GM19452 (cell line): ENCODE measurements around the gene RELN.
"Not testable (repeated sequence)": the region's sequence is repeated elsewhere in the genome, so short reads cannot be mapped to it uniquely, and the experiment has no call there.

Experiments used
- ATAC-seq: cut with Tn5 transposase; IDR thresholded peaks from one replicate; pipeline ENCODE4 v1.9.1; 2021; ENCODE audit not compliant: unreplicated experiment

The RELN gene

DNA sequence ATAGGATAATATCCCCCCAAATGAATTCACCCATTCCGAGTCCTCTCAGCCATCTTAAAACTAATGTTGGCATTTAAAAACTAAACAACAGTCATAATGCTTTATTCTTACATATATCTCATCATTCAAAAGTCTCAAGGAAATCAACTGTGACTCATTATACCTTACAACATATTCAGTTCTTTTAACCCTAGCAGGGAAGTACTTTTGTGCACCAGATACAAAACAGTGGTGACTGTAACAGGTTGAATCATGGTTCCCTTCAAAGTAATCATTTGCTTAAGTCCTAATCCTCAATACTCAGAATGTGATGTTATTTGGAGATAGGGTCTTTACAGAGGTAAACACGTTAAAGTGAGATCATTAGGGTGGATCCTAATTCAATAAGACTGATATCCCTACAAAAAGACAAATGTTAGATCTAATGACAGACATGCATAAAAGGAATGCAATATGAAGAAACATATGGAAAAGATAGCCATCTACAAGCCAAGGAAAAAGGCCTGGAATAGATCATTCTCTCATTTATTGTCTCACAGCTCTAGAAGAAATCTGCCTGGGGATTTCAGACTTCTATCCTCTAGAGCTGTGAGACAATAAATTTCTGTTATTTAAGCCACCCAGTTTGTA is 42.3 kb downstream of the RELN start:
- no peak for ATAC-seq

DNA sequence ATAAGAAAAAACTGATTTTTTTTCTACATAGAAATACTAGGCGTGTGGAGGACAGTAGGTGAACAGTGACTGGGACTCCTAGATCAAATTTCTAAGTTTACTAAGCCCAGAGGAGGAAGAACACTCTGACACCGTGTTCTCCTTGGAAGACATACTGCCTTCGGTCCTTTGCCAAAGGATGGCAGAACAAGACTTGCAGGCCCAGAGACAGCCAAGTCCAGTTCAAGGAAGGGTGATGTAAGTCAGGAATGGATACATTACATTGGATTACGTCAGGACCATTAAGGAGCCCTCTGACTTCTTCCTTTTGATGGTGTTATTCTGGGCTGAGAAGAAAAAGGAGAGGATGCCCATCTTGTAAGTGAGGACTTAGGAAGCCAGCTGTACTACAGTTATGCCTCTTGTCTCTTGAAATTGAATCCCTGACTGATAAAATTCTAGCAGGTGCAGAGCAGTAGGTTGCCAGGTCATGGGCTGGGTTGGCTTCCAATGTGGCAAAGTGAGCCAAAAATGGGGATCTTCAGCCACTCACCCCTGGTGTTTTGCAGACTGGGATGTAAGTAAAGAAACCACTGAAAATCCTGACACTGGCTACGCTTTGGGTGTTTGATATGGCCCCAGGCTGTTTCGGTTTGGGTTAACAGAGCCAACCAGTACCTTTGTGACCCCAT is 45.1 kb downstream of the RELN start:
- no peak for ATAC-seq

DNA sequence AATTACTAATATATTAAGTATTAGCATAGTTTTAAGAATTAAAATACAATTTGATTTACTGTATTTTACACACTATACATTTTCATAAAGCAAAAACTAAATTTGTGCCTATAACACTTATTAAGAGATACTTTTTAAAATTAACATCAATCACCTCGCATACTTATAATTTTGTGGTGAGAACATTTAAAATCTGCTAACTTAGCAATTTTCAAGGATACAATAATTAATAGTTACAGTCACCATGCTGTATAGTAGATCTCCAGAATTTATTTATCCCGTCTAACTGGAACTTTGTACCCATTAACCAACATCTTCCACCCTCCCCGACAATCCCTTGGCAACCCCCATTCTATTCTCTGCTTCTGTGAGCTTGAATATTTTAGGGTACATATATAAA is 47.5 kb downstream of the RELN start:
- ATAC-seq = no peak

DNA sequence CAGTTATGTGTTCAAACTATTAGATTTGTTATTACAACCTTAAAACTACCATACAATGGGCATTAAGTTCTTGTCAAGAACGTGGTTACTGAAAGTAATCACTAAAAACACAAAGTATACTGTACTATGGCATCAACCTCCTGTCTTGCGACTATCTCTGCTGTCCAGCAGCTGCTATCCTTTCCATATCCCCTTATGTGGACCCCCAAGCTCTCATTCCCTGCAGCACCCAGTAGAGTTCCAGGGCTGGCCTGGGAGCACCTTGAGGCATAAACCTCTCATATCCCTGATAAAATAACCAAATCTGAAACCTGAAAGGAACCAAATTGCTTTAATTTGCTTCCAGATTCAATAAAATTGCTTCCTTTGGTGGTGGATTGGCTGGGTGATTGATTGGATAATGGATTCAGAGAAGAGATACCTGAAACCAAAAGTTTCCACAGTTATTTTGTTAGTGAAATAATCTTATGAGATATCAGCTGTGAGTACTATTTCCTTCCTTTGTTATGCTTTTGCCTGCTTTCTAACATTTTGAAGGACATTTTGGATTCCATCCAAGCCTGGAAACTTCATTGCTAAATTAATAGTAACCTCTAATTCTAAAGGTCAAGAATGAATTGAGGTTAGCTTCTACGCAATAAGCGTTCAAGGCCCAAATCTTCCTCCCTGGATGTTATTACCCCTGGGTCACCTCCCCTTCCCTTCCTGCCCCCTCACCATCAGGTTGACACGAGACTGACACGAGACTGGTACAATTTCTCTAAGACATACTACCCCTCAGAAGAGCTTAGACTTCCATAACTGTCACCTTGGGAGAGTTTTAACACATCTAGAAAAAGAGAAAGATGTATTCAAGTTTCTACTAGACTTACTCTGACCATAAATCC is 48.8 kb downstream of the RELN start:
- ATAC-seq = no peak

DNA sequence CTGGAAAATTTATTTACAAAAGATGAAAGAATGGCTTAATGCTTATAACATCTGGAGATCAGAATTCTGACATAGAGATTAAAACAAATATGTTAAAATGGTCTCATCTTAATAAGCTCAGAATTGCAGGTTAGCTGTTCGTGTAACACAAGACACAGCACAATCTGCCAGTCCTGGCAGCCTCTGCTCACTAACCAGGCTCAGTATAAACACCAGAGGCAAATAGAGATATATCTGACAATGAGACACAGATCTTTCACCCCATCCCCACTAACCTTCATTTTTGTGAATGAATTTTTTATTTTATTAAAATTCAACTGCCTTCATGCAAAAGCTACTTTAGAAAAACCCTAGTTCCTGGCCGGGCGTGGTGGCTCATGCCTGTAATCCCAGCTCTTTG is 51.8 kb downstream of the RELN start:
- no peak for ATAC-seq

DNA sequence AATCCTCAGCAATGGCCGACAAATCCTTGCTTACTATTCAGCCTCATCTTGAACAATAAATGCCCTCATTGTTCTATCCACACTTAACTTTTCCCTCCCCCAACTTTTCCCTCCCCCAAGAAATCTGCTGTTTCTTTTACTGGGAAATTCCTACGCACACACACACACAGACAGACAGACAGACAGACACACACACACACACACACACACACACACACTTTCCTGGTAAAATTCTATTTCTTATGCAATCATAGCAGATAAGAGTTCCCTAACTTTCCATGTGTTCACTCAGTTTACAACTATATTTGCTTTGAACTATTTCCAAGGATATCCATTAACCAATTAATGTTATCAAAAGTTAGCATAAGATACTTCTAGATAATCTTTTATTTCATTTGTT is 52.9 kb downstream of the RELN start:
- ATAC-seq = no peak

DNA sequence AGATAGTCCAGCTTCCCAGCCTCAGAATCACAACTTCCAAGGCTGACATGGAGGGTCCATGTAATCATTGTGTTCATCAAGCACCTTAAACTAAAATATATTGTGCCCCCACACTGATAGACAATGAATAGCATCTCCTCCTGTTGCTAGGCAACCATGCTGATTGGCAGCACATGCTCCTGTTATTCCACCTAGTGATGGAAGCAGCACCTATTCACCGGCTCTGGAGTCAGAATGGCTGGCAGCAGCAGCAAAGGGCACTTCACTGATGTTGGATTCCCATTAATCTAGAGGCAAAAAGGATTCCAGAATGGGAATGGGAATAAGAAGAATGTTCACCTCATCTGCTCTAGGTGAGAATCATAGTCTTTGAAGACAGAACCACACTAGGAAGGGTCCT is 55.0 kb downstream of the RELN start:
- no peak for ATAC-seq

DNA sequence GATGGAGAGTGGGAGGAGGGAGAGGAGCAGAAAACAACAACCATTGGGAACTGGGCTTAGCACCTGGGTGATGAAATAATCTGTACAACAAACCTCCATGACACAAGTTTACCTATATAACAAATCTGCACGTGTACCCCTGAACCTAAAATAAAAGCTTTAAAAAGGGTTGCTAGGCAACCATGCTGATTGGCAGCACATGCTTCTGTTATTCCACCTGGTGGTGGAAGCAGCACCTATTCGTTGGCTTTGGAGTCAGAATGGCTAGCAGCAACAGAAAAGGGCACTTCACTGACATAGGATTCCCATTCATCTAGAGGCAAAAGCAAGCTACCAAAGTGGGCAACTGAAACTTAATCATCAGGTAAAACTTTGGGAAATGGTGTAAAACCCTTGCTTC is 57.1 kb downstream of the RELN start:
- no peak for ATAC-seq

DNA sequence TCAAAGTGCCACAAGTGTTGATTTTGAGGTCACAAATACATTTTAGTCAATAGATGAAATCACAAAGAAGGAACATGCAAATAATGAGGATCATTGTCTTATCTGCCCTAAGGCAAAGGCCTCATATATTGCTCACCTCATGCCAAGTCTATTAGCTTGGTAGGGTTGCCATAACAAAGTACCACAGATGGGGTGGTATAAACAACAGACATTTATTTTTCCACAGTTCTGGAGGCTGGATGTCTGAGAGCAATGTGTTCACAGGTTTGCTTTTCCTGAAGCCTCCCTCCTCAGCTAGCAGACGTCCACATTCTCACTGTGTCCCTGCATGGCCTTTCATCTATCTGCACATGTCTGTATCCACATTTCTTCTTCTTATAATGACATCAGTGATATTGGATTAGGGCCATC is 59.6 kb downstream of the RELN start:
- ATAC-seq = no peak

DNA sequence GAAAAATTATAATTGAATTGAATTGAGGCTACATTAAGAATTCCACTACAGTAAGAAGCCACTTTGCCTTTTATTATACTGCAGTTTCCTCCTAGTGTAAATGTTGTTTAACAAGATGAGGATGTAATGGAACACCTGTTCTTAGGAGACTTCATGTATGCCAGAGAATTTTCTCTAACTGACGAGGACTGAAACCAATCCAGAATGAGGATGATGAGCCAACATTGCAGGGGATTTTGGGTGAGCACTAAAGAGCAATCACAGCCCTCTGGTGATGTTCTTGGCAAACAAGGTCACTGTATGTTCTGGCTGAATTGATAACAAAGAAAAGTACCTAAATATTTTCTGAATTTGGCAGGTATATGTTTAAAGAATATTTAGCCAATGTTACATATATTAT is 60.9 kb downstream of the RELN start:
- no peak for ATAC-seq

DNA sequence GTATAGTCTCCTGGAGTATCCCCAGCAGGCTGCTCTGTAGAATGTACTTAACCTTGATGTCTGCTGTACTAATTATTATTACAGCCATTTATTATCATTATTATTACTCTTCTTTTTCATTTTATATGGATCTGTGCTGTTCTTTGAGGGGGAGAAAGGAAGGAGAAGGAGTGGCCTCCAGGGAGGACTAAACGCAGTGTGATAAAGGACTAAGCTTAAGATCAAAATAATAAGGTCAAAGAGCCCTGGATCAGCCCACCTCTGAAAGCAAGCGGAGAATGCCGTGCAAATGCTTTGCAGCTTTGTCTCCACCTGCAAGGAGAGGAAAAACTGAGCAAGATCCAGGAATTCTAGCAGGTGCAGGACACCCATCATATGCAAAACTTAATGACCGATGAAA is 65.3 kb downstream of the RELN start:
- ATAC-seq = no peak

DNA sequence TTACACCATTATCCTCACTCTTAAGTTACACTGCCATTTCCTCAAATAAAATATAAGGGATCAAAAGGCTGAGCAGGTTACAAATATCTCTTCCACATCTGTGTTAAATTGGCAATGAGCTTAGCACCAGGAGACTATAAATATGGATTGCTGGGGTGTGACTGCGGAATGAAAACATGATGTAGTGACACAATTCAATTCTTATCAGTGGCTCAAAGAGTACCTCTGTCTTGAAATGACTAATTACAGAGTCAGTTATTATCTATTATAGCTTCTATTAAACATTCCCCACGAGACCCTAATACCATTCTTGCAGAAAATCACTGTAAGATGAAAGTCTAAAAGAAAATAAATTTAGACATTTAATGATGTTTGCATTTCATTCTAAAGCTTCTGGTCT is 67.1 kb downstream of the RELN start:
- no peak for ATAC-seq

DNA sequence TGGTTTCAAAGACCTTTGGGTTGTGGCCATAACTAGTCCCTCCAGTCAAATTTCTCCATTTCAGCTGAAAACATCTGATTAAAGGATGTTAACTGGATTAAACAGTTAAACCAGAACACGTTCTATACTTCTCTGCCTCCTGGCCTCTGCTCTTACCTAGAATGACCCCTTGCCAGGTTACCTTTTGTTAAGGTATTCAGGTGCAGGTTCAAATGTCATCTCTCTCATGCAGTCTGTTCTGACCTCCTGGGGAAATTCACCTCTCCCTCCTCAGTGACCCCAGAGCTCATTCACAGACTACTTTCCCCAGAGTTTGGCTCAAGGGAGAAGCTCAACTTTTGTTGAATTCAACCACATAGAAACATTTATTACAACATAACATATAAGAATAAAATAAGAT is 67.8 kb downstream of the RELN start:
- ATAC-seq = no peak

DNA sequence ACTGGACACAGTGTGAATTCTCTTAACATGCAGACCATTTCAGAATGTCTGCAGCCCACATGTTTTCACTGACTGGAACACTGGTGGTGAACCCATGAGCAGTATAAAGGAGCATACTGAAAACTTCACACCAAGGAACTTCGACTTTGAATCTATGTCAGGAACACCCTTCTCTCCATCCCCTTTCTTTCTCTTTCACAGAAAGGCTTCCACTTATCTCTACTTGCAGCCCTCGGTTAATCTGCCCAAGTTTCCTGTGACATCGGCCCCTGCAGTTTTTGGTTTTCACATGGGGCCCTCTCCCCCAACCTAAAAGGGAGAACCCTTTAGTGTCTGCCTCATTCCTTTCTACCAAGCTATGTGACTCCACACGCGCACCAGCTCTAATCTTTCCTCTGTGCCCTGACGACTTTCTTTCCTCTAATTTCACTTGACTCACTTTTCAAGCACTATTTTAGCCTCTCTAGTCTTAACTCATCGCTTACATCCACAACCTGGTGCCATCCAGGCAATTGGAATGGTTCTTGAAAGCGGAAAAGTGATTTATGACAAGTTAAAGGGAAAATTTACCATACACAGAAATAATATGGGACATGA is 70.1 kb downstream of the RELN start:
- no peak for ATAC-seq

DNA sequence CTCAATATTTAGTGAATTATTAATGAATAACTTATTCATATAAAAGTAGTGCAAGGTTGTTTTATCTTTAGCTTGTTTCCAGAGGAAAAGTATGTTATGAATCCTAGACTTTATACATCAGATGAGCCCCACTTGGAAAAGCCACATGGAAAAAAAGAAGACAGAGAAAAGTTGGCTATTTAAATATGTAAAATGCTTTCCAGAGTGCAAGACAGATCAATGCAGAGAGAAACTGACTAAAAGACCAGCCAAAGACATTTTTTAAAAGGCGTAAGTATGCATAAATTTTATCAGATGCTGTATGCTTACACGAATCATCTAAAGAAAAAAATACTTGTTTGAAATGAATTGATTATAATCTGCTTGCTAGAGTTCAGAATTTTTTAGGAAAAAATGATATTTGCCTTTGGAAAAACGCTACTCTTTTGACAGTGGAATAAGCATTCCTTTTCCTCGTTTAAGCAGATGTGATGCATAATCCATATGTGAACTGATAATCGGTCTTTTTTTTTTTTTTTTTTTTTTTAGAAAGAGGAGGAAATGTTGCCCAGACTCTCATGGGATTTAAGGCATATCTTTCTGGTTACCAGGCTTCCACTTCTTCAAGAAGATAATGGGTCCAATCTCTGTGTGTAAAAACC is 70.7 kb downstream of the RELN start:
- ATAC-seq = no peak

DNA sequence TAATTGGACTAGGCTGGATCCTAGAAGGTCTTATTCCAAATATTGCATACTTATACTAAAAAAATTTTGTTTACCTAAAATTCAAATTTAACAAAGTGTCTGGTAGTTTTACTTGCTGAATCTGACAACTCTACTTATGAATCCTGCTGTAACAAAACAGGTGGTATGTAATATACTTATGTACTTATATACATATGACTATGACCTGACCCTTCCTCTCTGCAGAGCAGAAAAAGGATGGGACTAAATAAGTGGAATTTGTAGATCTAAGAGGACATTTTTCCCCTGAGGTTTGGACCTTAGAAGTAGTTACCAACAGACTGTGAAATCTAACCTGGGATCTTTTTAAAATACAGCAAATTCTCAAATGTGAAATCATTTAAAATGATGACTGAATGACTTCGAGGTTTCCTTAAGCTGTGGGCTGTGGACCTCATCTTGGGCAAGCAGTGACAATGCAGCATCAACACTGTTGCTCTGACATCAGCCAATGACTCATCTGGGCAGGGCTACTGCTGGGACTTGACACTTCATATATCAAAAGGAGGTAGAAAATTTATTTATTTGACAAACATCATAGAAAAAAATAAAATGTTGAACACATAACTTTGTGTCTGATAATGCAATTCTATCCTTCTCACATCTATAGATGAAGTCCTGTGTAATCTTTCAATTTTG is 73.6 kb downstream of the RELN start:
- ATAC-seq = no peak

DNA sequence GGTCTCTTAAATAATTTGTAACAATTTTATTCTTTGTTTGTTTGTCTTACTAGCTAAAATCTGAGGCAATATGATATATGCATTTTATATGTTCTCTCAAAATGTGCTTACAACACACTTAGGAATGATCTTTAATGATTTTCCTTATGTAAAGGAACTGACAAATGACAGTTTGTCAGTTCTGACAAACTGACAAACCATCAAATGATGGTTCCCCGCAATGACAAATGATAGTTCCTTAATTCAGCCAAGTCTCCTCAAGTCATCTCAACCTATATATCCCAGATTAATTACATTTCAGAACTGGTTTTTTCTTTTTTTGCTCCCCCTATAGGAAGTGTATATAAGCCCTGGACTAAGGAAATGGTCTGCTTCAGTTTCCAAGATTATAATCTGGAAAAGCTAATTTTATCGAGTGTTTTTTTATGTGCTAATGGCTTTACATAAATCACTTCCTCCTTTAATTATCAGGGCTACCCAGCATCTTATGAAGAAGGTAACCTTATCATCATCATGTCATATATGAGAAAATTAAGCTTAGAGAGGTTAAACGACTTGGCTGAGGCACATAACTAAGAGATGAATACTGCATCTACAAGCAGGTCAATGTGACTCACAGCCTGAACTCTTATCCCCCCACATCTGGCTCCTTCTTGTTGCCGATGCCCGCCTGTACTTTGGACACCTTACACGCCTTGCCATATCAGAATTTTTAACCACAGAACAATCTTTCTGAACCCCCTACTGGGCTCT is 75.1 kb downstream of the RELN start:
- ATAC-seq = no peak

DNA sequence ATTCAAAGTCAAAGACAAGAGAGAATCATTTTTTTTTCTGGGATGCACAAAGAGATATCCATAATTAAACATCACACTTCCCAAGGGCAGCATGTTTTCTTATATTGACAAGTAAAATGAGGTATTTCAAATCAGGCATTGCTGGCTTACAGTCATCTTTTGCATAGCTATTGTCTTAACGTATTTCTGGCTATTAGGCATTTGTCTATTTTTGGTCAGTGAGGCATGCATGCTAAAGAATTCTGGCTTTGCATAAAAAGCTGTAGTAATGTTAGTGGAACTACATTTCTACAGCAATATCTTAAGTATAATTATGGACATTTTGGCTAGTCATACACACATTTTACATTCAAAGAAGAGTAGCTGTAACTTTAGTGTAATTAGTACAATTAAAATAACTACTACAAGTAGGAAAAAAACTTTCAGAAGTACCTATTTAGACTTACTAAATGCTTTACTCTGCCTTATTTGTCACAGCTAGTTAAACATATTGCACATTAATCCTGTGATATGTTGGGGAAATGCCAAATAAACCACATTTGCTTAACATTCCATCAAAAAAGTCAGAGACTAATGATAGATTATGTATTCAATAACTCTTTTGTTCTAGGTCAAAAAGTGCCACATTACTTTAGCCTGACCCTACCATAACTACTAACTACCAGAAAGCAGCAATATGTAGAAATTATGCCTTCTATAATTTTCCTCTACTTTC is 76.4 kb downstream of the RELN start:
- ATAC-seq = no peak

DNA sequence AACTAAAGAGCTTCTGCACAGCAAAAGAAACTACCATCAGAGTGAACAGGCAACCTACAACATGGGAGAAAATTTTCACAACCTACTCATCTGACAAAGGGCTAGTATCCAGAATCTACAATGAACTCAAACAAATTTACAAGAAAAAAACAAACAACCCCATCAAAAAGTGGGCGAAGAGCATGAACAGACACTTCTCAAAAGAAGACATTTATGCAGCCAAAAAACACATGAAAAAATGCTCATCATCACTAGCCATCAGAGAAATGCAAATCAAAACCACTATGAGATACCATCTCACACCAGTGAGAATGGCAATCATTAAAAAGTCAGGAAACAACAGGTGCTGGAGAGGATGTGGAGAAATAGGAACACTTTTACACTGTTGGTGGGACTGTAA is 78.4 kb downstream of the RELN start:
- ATAC-seq = not testable (repeated sequence)
